Body of pancreas (tissue), 4 donors: ENCODE data around the gene ZNF831. TPM values are rescaled to one million over a fixed set of nuclear protein-coding genes. Genes with fewer than 3 reads are reported as not detected.

ENCODE experiments used
- ATAC-seq: fragments of 150-250 bp; one replicate; pipeline ENCODE4 v1.9.1; 2016
- DNase-seq, 4 donors: peaks; one replicate each; pipeline ENCODE4 v3.0.0-alpha.2; 2019
- H3K27ac ChIP-seq, 4 donors: fragments of 200-600 bp; sonication (generic); 1 replicate in 3 of 4; 2 replicates in 1 of 4; pipeline versions ENCODE4 v1.5.1 to v1.6.1; 2016 to 2019; ENCODE audit warnings: mild to moderate bottlenecking in 1 of 4, mixed read lengths in 1 of 4, moderate library complexity in 1 of 4
- H3K27me3 ChIP-seq, 2 donors: fragments of 200-600 bp; sonication (generic); one replicate each; pipeline ENCODE4 v1.6.0; 2016; ENCODE audit warnings: mild to moderate bottlenecking in 1 of 2
- H3K36me3 ChIP-seq, 2 donors: fragments of 200-600 bp; sonication (generic); replicated peaks in 1 of 2; 2 replicates each; pipeline ENCODE4 v1.5.1; 2016; ENCODE audit warnings: low read depth in 2 of 2; ENCODE audit not compliant: insufficient read depth in 1 of 2
- H3K4me1 ChIP-seq: fragments of 200-600 bp; sonication (generic); one replicate; pipeline ENCODE4 v1.6.0; 2016
- H3K4me3 ChIP-seq, 2 donors: fragments of 200-600 bp; sonication (generic); 1 replicate in 1 of 2; 2 replicates in 1 of 2; pipeline ENCODE4 v1.5.1; 2016 to 2019
- H3K9me3 ChIP-seq, 3 donors: fragments of 200-600 bp; sonication (generic); 1 replicate in 2 of 3; 2 replicates in 1 of 3; pipeline ENCODE4 v1.5.1; 2016
- POLR2A ChIP-seq, 3 donors: fragments of 450-650 bp; IDR thresholded peaks; one replicate each; pipeline ENCODE4 v1.6.1; 2016; ENCODE audit warnings: antibody characterized with exemption in 3 of 3, mild to moderate bottlenecking in 2 of 3
- WGBS, 2 donors: methylation state at CpG; one replicate each; pipeline ENCODE4 v1.1.5; 2017; 5-methylcytosine and 5-hydroxymethylcytosine counted together
- intact Hi-C: fragments of 100-400 bp; cut with DNase I; formaldehyde crosslinking; loops from one replicate; pipeline ENCODE4 v1.15.1; 2023
- total RNA-seq, 2 donors: library from RNA; depleted of rRNA; stranded (reverse); fragments of >200 nt; gene quantifications; one replicate each; pipeline ENCODE4 v1.1.0, GENCODE V29; 2016
- TF ChIP-seq, protein P1 (sequence below), 7 experiments: fragments of 450-650 bp in 4 of 7; fragments of 200-600 bp in 3 of 7; sonication (generic) in 3 of 7; IDR thresholded peaks; one replicate each; pipeline ENCODE4 v1.5.1; 2016 to 2019; ENCODE audit warnings: antibody characterized with exemption in 7 of 7

ZNF831 gene
- total RNA-seq, 2 donors from 2014 or later = 0.66 to 1.6 TPM

GRCh38 chr20:59195316-59195993 is 31.8 kb downstream of the ZNF831 start:
- DNase-seq = no peak
- H3K36me3 ChIP-seq = no peaks in the 10 kb centered on the region
- H3K27me3 ChIP-seq = no peaks in the 10 kb centered on the region
- no peak for ATAC-seq
- no peak for TF ChIP-seq POLR2A (IDR thresholded peaks at IDR 0.05)
- TF ChIP-seq, protein P1, sequence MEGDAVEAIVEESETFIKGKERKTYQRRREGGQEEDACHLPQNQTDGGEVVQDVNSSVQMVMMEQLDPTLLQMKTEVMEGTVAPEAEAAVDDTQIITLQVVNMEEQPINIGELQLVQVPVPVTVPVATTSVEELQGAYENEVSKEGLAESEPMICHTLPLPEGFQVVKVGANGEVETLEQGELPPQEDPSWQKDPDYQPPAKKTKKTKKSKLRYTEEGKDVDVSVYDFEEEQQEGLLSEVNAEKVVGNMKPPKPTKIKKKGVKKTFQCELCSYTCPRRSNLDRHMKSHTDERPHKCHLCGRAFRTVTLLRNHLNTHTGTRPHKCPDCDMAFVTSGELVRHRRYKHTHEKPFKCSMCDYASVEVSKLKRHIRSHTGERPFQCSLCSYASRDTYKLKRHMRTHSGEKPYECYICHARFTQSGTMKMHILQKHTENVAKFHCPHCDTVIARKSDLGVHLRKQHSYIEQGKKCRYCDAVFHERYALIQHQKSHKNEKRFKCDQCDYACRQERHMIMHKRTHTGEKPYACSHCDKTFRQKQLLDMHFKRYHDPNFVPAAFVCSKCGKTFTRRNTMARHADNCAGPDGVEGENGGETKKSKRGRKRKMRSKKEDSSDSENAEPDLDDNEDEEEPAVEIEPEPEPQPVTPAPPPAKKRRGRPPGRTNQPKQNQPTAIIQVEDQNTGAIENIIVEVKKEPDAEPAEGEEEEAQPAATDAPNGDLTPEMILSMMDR (IDR thresholded peaks at IDR 0.05) = no peak
- intact Hi-C loops = no loop called here
- H3K27ac ChIP-seq = no peak overlapping the region
- H3K4me3 ChIP-seq = no peak overlapping the region
- H3K9me3 ChIP-seq = no peaks in the 10 kb centered on the region
- WGBS, 2 donors = 77 to 80% methylated on average over 16 to 18 of the region's 18 CpGs
- H3K4me1 ChIP-seq = no peaks in the 10 kb centered on the region

DNA sequence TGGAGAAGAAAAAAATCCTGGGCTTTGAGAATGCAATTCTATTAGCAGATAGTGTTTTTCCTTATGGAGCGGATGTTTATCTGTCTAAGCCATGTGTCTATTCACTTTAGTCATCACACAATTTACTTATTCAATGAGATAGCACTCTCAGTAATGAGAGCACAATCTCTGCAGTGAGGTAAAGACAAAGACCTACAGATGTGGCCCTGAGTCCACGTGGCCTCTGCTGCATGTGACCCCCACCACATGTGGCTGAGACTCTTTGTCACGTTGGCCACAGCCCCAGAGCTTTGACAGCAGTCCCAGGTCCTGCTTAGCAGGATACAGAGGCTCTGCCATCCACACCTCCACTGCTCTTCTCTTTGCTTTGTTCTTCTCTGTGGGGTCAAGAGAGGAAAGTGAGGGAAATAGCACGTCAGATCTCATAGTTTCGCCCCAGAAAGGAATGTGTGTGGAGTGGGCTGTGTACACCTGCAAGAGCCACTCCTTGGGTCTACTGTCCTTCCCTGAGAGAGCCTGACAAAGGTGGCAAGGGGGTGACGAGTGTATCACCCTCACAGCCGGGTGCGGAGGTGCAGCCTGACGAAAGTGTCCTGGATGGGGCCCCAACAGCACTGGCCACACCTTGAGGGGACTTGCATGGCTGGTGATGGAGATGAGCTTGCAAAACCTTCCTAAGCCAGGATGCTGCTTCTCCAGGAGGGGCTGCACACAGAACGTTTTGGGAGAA is 40.7 kb downstream of the ZNF831 start:
- H3K27ac ChIP-seq = no peak overlapping the region
- no peaks in the 10 kb centered on the region for H3K36me3 ChIP-seq
- no peak overlapping the region for H3K4me3 ChIP-seq
- DNase-seq (no peak), ATAC-seq (no peak)
- intact Hi-C loops = no loop called here
- WGBS, 2 donors = 42 to 45% methylated on average over 10 of the region's 10 CpGs
- no peaks in the 10 kb centered on the region for H3K27me3 ChIP-seq
- no peaks in the 10 kb centered on the region for H3K4me1 ChIP-seq
- no peaks in the 10 kb centered on the region for H3K9me3 ChIP-seq
- TF ChIP-seq POLR2A (IDR thresholded peaks at IDR 0.05) = no peak
- TF ChIP-seq, protein P1 (IDR thresholded peaks at IDR 0.05) = no peak

- H3K9me3 ChIP-seq = no peaks in the 10 kb centered on the region
- intact Hi-C loops = no loop called here
- no peak overlapping the region for H3K4me3 ChIP-seq
- H3K27ac ChIP-seq = no peak overlapping the region
- H3K36me3 ChIP-seq = no peaks in the 10 kb centered on the region
- H3K4me1 ChIP-seq = no peaks in the 10 kb centered on the region
- no peaks in the 10 kb centered on the region for H3K27me3 ChIP-seq
- DNase-seq (no peak), ATAC-seq (no peak)
- WGBS, 2 donors = 55 to 59% methylated on average over 6 of the region's 6 CpGs
- TF ChIP-seq, protein P1 (IDR thresholded peaks at IDR 0.05) = no peak
- no peak for TF ChIP-seq POLR2A (IDR thresholded peaks at IDR 0.05)
Observed at GRCh38 chr20:59205044-59205443, 41.4 kb downstream of the ZNF831 start.

DNA sequence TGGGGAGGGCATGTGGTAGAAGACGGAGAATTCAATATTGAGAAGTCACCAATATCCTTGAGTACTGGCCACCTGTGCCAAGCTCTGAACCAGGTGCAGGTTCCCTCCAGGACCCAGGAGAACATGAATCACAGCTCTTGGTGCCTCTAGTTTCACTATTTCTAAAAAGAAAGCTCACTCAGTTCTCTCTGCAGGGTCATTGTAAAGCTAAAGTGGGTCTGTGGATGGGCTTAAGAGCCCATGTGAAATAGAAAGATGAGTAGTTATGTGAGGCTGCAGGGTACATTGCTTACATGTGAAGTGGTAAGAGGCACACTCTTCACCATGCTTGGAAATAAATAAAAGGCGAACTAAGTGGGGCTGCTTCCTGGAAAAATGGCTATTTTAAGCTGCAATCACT is 43.6 kb downstream of the ZNF831 start:
- no peak overlapping the region for H3K4me3 ChIP-seq
- intact Hi-C loops = no loop called here
- no peaks in the 10 kb centered on the region for H3K36me3 ChIP-seq
- DNase-seq (no peak), ATAC-seq (no peak)
- no peaks in the 10 kb centered on the region for H3K27me3 ChIP-seq
- TF ChIP-seq, protein P1 (IDR thresholded peaks at IDR 0.05) = no peak
- TF ChIP-seq POLR2A (IDR thresholded peaks at IDR 0.05) = no peak
- 59 to 61% methylated on average over 2 of the region's 2 CpGs for WGBS, 2 donors
- H3K9me3 ChIP-seq = no peaks in the 10 kb centered on the region
- H3K27ac ChIP-seq = no peak overlapping the region
- no peaks in the 10 kb centered on the region for H3K4me1 ChIP-seq
